Parathyroid adenoma (tissue), 2 donors: ENCODE data around the gene ST3GAL3.

Experiments used
- H2AFZ ChIP-seq: fragments of 300-600 bp; sonication (generic); one replicate; pipeline ENCODE4 v1.7.0; 2017; ENCODE audit warnings: antibody characterized with exemption, mild to moderate bottlenecking
- H3K27ac ChIP-seq: fragments of 300-600 bp; sonication (generic); one replicate; pipeline ENCODE4 v1.7.0; 2017
- H3K27me3 ChIP-seq: fragments of 300-600 bp; sonication (generic); one replicate; pipeline ENCODE4 v1.7.0; 2017; ENCODE audit warnings: low read length; ENCODE audit not compliant: control insufficient read depth, insufficient read depth
- H3K36me3 ChIP-seq: fragments of 300-600 bp; sonication (generic); one replicate; pipeline ENCODE4 v1.7.0; 2017; ENCODE audit warnings: low read length; ENCODE audit not compliant: control insufficient read depth, insufficient read depth
- H3K4me1 ChIP-seq: fragments of 300-600 bp; sonication (generic); one replicate; pipeline ENCODE4 v1.7.0; 2017; ENCODE audit warnings: control low read depth
- H3K4me2 ChIP-seq: fragments of 300-600 bp; sonication (generic); one replicate; pipeline ENCODE4 v1.7.0; 2017; ENCODE audit warnings: low read length
- H3K4me3 ChIP-seq: fragments of 300-600 bp; sonication (generic); one replicate; pipeline ENCODE4 v1.7.0; 2017; ENCODE audit warnings: low read depth, low read length
- H3K79me2 ChIP-seq: fragments of 300-600 bp; sonication (generic); one replicate; pipeline ENCODE4 v1.7.0; 2017; ENCODE audit warnings: control low read depth
- H3K9ac ChIP-seq: fragments of 300-600 bp; sonication (generic); one replicate; pipeline ENCODE4 v1.7.0; 2017; ENCODE audit warnings: mild to moderate bottlenecking
- H3K9me3 ChIP-seq: fragments of 300-600 bp; sonication (generic); one replicate; pipeline ENCODE4 v1.7.0; 2017; ENCODE audit warnings: low read length; ENCODE audit not compliant: control insufficient read depth
- TF ChIP-seq, protein P1 (sequence below): fragments of 300-600 bp; sonication (generic); IDR thresholded peaks from one replicate; pipeline ENCODE4 v1.7.0; 2017; ENCODE audit warnings: antibody characterized with exemption, mild to moderate bottlenecking
- donor health status: primary hyperparathyroidism.

Gene ST3GAL3

DNA sequence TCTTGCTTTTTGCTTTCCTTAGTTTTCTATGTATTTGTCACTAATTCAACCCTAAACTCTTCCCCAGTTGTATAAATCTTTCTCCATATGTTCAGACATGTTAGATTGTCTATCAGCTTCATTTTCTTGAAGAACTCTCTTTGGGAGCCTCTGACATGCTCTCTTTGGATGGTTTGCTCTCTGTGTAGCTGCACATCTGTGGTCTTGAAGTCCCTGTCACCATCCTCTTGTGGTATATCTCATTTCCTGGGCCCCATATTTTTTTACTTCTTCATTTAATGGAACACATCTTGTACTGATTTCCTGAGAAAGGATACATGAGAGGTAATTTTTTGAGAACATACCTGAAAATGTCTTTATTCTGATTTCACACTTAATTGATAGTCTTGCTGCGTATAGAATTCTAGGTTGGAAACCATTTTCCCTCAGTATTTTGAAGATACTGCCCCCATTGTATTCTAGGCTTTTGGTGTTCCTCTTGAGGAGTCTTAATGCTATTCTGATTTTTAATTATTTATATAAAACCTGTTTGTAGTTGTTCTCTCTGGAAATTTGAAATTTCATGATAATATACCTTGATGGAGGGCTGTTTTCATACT lies 72.6 kb downstream of the ST3GAL3 start:
- H3K27ac ChIP-seq, result no peak overlapping the region
- H3K4me1 ChIP-seq, result no peaks in the 10 kb centered on the region

DNA sequence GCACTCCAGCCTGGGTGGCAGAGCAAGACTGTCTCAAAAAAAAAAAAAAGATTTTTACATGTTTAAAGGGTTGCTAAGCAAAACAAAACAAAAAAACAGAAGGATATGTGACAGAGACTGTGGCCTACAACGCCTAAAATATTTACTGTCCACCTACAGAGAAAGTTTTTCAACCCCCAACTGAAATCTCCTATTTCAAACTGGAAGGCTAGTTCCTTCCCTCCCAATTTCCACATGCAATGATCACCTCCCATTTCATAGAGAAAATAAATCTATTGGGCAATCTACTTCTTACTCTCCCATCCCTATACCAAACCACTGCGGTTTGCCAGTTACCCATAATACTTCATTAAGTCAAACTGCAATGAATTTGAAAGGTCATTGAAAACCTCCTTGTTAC lies 74.2 kb downstream of the ST3GAL3 start:
- Histone ChIP-seq H3K27ac (no peak overlapping the region), H3K4me1 (no peaks in the 10 kb centered on the region), H3K36me3 (no peaks in the 10 kb centered on the region), H3K79me2 (no peaks in the 10 kb centered on the region), H3K9ac (no peak overlapping the region), H3K27me3 (no peaks in the 10 kb centered on the region), H3K9me3 (no peaks in the 10 kb centered on the region), H3K4me3 (no peak overlapping the region), H2AFZ (no peak overlapping the region), H3K4me2 (no peak overlapping the region)
- TF ChIP-seq, protein P1, sequence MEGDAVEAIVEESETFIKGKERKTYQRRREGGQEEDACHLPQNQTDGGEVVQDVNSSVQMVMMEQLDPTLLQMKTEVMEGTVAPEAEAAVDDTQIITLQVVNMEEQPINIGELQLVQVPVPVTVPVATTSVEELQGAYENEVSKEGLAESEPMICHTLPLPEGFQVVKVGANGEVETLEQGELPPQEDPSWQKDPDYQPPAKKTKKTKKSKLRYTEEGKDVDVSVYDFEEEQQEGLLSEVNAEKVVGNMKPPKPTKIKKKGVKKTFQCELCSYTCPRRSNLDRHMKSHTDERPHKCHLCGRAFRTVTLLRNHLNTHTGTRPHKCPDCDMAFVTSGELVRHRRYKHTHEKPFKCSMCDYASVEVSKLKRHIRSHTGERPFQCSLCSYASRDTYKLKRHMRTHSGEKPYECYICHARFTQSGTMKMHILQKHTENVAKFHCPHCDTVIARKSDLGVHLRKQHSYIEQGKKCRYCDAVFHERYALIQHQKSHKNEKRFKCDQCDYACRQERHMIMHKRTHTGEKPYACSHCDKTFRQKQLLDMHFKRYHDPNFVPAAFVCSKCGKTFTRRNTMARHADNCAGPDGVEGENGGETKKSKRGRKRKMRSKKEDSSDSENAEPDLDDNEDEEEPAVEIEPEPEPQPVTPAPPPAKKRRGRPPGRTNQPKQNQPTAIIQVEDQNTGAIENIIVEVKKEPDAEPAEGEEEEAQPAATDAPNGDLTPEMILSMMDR, result no peak

More for the DNA sequence above, 72.6 kb downstream of the ST3GAL3 start:
- H3K9me3 ChIP-seq, result no peaks in the 10 kb centered on the region
- no peak overlapping the region for H3K9ac ChIP-seq
- no peaks in the 10 kb centered on the region for H3K79me2 ChIP-seq
- H3K4me3 ChIP-seq, result no peak overlapping the region
- H2AFZ ChIP-seq, result no peak overlapping the region
- H3K36me3 ChIP-seq, result no peaks in the 10 kb centered on the region
- H3K4me2 ChIP-seq, result no peak overlapping the region
- TF ChIP-seq, protein P1, result no peak
- no peaks in the 10 kb centered on the region for H3K27me3 ChIP-seq

GRCh38 chr1:43783096-43783670 lies 75.8 kb downstream of the ST3GAL3 start:
- no peak overlapping the region for H3K4me2 ChIP-seq
- no peak overlapping the region for H3K9ac ChIP-seq
- no peaks in the 10 kb centered on the region for H3K27me3 ChIP-seq
- no peaks in the 10 kb centered on the region for H3K36me3 ChIP-seq
- TF ChIP-seq, protein P1, result no peak
- no peaks in the 10 kb centered on the region for H3K79me2 ChIP-seq
- H3K27ac ChIP-seq, result no peak overlapping the region
- H3K4me3 ChIP-seq, result no peak overlapping the region
- H2AFZ ChIP-seq, result no peak overlapping the region
- H3K9me3 ChIP-seq, result no peaks in the 10 kb centered on the region
- H3K4me1 ChIP-seq, result no peaks in the 10 kb centered on the region

- no peak overlapping the region for H3K4me2 ChIP-seq
- H3K79me2 ChIP-seq, result no peaks in the 10 kb centered on the region
- H3K27me3 ChIP-seq, result no peaks in the 10 kb centered on the region
- no peak overlapping the region for H3K27ac ChIP-seq
- H3K9me3 ChIP-seq, result no peaks in the 10 kb centered on the region
- no peak overlapping the region for H3K4me3 ChIP-seq
- no peaks in the 10 kb centered on the region for H3K36me3 ChIP-seq
- H3K9ac ChIP-seq, result no peak overlapping the region
- H3K4me1 ChIP-seq, result no peaks in the 10 kb centered on the region
- H2AFZ ChIP-seq, result no peak overlapping the region
- TF ChIP-seq, protein P1, result no peak
Measured at GRCh38 chr1:43783671-43784205, 76.4 kb downstream of the ST3GAL3 start.
